Activated naive CD8-positive, alpha-beta T cell (primary cell): ENCODE results near the gene HSD11B1L.
A peak's percentile ranks its signal among the peaks of the same experiment; 100 is the strongest.

Experiments used
- H3K27ac Mint-ChIP-seq: one replicate; pipeline ENCODE4 v1.8.0; 2021; ENCODE audit warnings: mixed read lengths
- H3K27me3 Mint-ChIP-seq: one replicate; pipeline ENCODE4 v1.8.0; 2021; ENCODE audit warnings: mixed read lengths
- H3K36me3 Mint-ChIP-seq: one replicate; pipeline ENCODE4 v1.8.0; 2021; ENCODE audit warnings: mixed read lengths
- H3K4me1 Mint-ChIP-seq: one replicate; pipeline ENCODE4 v1.8.0; 2021; ENCODE audit warnings: low read depth, mixed read lengths
- H3K4me3 Mint-ChIP-seq: one replicate; pipeline ENCODE4 v1.8.0; 2021; ENCODE audit warnings: mild to moderate bottlenecking, mixed read lengths
- H3K9me3 Mint-ChIP-seq: one replicate; pipeline ENCODE4 v1.8.0; 2021; ENCODE audit warnings: low read depth, mixed read lengths

The HSD11B1L gene, protein sequence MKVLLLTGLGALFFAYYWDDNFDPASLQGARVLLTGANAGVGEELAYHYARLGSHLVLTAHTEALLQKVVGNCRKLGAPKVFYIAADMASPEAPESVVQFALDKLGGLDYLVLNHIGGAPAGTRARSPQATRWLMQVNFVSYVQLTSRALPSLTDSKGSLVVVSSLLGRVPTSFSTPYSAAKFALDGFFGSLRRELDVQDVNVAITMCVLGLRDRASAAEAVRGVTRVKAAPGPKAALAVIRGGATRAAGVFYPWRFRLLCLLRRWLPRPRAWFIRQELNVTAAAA

DNA sequence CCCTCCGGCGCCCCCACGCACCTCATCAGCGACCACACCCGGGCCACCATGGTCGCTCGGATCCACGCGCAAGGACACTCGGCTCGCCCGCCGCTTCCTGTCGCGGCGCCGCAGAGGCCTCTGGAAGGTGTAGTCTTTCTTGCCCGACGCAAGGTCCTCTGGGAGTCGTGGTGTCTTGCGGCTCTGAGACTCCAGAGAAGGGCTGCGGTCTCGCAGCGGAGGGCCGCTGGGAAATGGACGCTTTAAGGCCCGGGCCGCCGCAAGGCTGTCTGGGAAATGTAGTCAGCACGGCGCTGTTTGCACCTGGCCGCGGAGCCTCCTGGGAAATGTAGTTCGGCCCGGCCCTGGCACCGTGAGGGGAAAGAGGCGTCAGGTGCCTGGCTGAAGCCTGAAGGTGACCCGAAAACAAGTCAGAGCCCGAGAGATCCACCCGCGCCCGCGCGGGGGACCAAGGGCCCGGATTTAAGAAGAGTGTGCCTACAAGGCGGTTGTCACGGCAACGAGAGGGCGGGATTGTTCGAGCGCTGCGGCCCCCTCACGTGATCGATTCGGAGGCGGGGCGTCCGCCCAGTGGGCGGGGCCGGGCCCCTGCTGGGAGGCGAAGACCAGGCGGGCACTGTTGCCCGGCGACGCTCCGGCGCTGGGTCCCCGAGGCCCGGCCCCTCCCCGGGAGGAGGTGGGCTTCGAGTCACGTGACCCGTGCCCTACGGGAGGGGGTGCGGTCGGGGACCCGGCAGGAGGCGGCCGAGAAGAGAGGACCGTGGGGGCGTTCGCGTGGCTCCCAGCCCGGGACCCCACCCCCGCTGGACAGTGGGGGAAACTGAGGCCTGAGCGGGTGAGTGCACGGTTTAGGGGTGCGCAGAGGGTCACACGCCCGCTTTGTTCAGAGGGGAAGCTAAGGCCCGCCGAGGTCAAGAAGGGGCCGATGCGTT lies at the start of gene HSD11B1L, which contains the start of gene MICOS13:
Gene HSD11B1L (plus strand): TSS at position 591 of the 932 bp plus-strand sequence. CDS start 3,806 bp downstream, outside the sequence.
Gene MICOS13 (minus strand): TSS at position 80 of the 932 bp plus-strand sequence. CDS start 30 bp downstream, at position 50.
- Mint-ChIP-seq H3K36me3 (no peaks in the 10 kb centered on the region), H3K4me3 (peak within 1 kb of the TSS; percentile 96), H3K27me3 (no peaks in the 10 kb centered on the region), H3K27ac (peak within 1 kb of the TSS; percentile 97), H3K4me1 (peaks cover 18% of the 10 kb centered on the region), H3K9me3 (no peaks in the 10 kb centered on the region)

DNA sequence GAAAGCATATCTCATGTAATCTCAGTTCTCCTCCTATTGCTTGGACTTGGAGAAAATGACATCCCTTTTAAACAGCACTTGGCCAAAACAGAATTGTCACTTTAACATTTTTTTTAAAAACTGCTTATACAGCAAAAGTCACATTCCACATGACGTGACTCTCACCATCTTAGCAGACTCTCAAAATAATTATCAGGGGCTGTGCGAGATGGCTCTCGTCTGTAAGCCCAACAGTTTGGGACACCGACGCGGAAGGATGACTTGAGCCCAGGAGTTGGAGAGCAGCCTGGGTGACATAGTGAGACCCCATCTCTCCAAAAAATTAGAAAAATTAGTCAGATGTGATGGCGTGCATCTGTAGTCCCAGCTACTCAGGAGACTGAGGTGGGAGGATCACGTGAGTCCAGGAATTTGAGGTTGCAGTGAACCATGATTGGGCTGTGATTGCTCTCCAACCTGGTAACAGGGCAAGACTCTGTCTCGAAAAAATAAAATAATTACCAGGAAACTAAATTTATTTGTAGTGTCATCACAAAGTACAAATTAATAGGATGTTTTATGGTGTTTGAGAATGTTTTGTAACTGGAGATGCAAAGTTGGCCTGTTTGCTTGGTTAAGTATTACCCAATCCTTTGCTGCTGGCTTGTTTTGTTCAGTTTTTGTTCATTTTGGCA lies 49.1 kb upstream of the HSD11B1L start:
- Mint-ChIP-seq H3K9me3 (no peaks in the 10 kb centered on the region), H3K27ac (peak overlapping the region; percentile 64)

DNA sequence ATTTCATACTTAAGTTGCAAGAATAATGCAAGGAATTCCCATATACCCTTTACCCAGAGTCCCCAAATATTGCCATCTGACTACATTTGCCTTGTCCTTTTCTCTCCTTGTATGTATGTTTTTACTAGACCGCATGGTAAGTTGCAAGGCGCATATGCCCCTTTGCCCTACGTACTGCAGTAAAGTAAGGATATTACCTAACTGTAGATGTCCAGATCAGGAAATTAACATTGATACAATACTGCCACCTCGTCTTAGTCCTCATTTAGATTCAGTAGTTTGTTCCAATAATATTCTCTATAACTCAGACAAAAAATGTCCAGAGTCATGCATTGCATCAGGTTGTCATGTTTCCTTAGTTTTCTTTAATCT lies 48.6 kb upstream of the HSD11B1L start:
- Mint-ChIP-seq H3K4me1 (peaks cover 74% of the 10 kb centered on the region), H3K9me3 (no peaks in the 10 kb centered on the region), H3K36me3 (peaks cover 8% of the 10 kb centered on the region), H3K27me3 (no peaks in the 10 kb centered on the region), H3K27ac (peak overlapping the region; percentile 41), H3K4me3 (peak overlapping the region; percentile 30)

More for the DNA sequence above, 49.1 kb upstream of the HSD11B1L start:
- Mint-ChIP-seq H3K36me3 (peaks cover 8% of the 10 kb centered on the region), H3K27me3 (no peaks in the 10 kb centered on the region), H3K4me1 (peaks cover 75% of the 10 kb centered on the region), H3K4me3 (peak overlapping the region; percentile 30)

DNA sequence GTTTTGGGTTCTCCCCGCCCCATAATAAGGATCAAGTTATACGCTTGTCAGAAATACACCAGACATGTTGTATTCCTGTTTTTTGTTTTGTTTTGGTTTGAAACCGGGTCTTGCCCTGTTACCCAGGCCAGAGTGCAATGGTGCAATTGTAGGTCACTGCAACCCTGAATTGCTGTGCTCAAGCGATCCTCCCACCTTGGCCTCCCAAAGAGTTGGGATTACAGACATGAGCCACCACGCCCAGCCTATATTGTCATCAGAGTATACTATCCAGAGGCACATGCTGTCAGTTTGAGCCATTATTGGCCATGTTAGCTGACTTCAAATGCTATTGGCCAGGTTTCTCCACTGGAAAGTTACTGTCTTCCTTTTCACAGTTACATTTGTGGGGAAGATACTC lies 48.2 kb upstream of the HSD11B1L start:
- no peaks in the 10 kb centered on the region for H3K27me3 Mint-ChIP-seq
- no peaks in the 10 kb centered on the region for H3K9me3 Mint-ChIP-seq
- peaks cover 6% of the 10 kb centered on the region for H3K36me3 Mint-ChIP-seq
- H3K27ac Mint-ChIP-seq = peak overlapping the region; percentile 7
- H3K4me1 Mint-ChIP-seq = peaks cover 73% of the 10 kb centered on the region
- peak overlapping the region; percentile 30 for H3K4me3 Mint-ChIP-seq

DNA sequence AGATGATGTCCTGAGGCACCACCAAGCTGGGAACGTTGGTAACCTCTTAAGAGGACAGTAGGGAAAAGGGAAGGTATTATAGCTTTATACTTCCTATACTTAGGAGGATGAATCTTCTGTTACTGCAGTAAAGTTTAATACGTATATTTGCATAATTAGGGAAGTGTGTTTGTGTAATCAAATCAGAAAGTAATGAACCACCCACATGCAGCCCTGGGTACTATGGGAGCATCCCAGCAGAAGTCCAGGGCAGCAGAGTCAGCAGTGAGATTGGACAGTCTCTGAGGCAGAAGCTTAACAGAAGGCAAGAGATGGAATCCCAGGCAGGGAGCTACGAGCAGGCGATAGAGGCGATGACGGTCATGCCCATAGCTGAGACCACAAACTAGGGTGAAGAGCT lies 45.4 kb upstream of the HSD11B1L start:
- Mint-ChIP-seq H3K4me1 (peaks cover 55% of the 10 kb centered on the region), H3K4me3 (no peak overlapping the region), H3K9me3 (no peaks in the 10 kb centered on the region), H3K27me3 (no peaks in the 10 kb centered on the region), H3K36me3 (peaks cover 2% of the 10 kb centered on the region), H3K27ac (peak overlapping the region; percentile 54)

DNA sequence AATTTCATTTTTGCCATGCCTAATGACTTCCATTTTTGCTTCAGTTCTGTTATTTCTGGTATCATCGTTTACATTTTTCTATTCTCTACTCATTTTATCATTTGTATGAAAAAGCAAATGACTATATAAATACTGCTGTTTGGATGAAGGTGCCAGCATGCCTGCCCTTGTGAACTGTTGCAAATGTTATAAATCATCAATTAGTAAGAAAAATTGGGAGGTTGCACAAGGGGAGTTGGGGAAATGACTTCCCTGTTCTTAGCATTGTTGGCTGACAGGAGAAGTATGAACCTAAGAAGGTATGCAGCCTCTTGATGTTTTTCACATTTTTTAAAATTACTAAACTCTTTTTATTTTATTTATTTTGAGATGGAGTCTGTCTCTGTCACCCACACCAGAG lies 42.9 kb upstream of the HSD11B1L start:
- Mint-ChIP-seq H3K4me1 (peaks cover 44% of the 10 kb centered on the region), H3K9me3 (no peaks in the 10 kb centered on the region), H3K27me3 (no peaks in the 10 kb centered on the region), H3K27ac (no peak overlapping the region), H3K36me3 (no peaks in the 10 kb centered on the region), H3K4me3 (no peak overlapping the region)

DNA sequence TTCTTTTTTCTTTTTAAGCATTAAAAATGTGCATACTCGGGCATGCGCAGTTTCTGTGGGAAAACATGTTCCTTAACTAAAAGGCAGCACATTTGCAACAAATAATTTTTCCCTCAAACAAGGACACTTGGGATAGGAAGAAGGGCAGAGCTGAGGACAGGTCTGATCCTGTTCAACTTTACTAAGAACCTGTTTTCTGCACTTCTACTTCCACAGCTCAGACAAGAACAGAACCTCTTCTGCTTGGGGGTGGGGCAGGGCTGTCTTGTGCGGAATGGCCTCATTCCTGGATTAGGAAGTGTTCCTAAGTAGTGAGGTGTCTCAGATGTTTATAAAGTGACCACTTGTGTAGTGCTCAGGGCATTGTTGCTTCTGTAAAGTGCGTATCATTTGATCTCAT lies 39.7 kb upstream of the HSD11B1L start:
- H3K27me3 Mint-ChIP-seq = no peaks in the 10 kb centered on the region
- H3K4me3 Mint-ChIP-seq = no peak overlapping the region
- peak overlapping the region; percentile 35 for H3K27ac Mint-ChIP-seq
- no peaks in the 10 kb centered on the region for H3K9me3 Mint-ChIP-seq
- peaks cover 40% of the 10 kb centered on the region for H3K4me1 Mint-ChIP-seq
- H3K36me3 Mint-ChIP-seq = no peaks in the 10 kb centered on the region

DNA sequence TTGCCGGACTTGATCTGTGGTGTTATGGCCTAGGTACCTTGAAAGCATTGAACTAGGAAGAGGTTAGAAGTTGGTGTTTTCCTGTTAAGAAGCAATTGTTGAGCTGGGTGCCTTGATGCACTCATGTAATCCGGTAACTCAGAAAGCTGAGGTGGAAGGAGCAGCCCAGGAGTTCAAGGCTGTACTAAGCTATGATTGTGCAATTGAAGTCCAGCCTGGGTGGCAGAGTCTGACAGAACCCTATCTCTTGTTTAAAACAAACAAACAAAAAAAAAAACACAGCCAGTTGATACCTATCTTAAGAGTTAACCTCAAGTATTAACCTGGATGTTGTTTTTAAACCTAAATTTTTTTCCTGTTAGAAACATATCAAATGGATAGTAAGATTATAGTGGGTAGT lies 38.6 kb upstream of the HSD11B1L start:
- peaks cover 46% of the 10 kb centered on the region for H3K4me1 Mint-ChIP-seq
- H3K36me3 Mint-ChIP-seq = peaks cover 6% of the 10 kb centered on the region
- H3K27ac Mint-ChIP-seq = peak overlapping the region; percentile 64
- no peak overlapping the region for H3K4me3 Mint-ChIP-seq
- no peaks in the 10 kb centered on the region for H3K27me3 Mint-ChIP-seq
- no peaks in the 10 kb centered on the region for H3K9me3 Mint-ChIP-seq

DNA sequence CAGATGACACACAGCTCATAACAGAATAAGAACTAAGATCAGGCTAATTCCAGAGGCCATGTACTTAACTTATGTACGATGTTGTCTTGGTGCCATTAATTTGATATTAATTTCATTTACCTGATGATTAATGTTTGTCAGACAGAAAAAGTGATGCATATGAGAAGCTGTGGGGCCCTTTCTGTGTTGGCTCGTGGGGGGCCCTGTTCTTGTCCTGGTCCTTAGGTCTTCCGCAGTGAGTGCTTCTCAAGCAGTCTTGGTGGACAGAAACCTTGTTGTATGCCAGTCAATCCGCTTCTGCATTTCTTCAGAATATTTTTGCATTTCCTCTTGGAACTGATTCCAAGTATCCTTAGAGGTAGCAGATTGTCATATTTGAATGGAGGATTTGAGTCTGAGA lies 37.8 kb upstream of the HSD11B1L start:
- Mint-ChIP-seq H3K4me1 (peaks cover 39% of the 10 kb centered on the region), H3K9me3 (no peaks in the 10 kb centered on the region), H3K4me3 (no peak overlapping the region), H3K27ac (no peak overlapping the region), H3K27me3 (no peaks in the 10 kb centered on the region), H3K36me3 (peaks cover 7% of the 10 kb centered on the region)

DNA sequence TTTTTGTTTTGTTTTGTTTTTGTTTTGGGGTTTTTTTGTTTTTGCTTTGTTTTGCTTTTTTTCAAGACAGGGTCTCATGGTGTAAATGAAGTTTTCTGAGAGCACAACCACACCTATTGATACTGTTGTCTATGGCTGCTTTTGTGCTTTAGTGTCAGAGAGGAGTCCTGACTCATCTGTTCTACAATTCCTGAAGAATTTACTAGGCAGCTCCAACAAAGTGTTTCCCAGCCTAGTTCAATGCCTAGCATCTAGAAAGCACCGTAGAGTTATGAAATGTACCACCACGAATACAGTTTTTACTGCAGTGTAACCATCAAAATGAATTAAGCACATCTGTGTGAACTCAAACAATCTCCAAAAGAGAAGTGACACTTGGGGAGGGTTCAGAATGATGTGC lies 36.8 kb upstream of the HSD11B1L start:
- Mint-ChIP-seq H3K4me3 (no peak overlapping the region), H3K4me1 (peaks cover 39% of the 10 kb centered on the region), H3K9me3 (no peaks in the 10 kb centered on the region), H3K27me3 (no peaks in the 10 kb centered on the region), H3K36me3 (peaks cover 7% of the 10 kb centered on the region), H3K27ac (no peak overlapping the region)

DNA sequence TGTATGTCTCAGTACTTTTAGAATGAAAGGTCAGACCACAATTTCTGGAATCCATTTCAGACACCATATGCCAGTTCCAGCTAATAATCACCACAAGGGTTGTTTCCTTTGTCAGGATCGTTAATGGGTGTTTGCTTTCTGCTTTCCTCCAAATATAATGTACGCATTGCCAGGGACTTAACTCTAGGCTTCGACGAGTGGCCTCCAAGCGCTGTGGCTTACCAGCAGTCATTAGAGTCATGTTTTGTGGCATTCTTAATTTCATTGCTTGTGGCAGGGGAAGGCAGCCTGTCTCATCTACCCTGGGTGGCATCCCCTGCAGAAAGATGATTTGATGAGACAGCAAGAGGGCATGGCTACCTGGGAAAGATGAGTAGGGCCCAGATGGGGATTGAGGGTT lies 35.4 kb upstream of the HSD11B1L start:
- no peaks in the 10 kb centered on the region for H3K27me3 Mint-ChIP-seq
- H3K27ac Mint-ChIP-seq = peak overlapping the region; percentile 50
- H3K4me3 Mint-ChIP-seq = no peak overlapping the region
- H3K4me1 Mint-ChIP-seq = peaks cover 34% of the 10 kb centered on the region
- H3K36me3 Mint-ChIP-seq = peaks cover 9% of the 10 kb centered on the region
- no peaks in the 10 kb centered on the region for H3K9me3 Mint-ChIP-seq

DNA sequence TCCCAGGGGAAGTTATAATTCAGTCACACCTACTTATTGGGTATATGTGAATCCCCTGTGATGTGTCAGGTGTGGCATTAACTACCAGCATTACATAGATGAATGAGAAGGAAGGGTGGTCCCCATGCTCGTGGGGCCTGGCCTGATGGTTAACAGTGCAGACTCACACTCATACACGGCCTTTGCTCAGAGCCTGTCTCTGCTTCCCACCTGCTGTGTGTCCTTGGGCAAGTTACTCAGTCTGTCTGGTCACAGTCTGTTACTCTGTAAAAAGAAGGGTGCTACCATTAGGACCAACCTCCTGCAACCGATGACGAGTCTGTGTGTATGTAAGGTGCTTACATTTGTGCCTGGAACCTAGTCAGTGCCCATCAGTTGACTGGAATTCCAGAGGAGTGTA lies 34.1 kb upstream of the HSD11B1L start:
- no peak overlapping the region for H3K4me3 Mint-ChIP-seq
- H3K9me3 Mint-ChIP-seq = no peaks in the 10 kb centered on the region
- no peaks in the 10 kb centered on the region for H3K27me3 Mint-ChIP-seq
- peaks cover 9% of the 10 kb centered on the region for H3K36me3 Mint-ChIP-seq
- H3K27ac Mint-ChIP-seq = peak overlapping the region; percentile 16
- peaks cover 30% of the 10 kb centered on the region for H3K4me1 Mint-ChIP-seq

DNA sequence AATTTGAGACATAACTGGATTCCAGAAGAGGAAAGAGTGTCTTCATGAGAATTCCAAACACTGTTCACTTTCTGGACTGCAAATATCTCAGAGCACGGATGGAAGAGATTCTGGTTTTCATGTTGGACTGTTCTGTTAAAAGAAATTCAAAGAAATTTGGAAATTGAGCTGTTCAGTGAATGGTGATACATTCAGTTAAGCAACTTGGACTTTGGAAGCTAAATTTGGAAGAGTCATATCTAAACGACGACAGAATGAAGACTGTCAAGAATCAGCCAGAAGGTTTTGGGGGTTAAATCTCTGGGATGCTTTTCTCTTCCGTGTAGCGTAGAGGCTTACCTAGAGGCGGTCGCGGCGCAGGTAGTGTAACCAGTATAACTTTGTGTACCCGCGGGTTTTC lies 32.4 kb upstream of the HSD11B1L start:
- H3K4me3 Mint-ChIP-seq = no peak overlapping the region
- no peaks in the 10 kb centered on the region for H3K9me3 Mint-ChIP-seq
- H3K27me3 Mint-ChIP-seq = no peaks in the 10 kb centered on the region
- peaks cover 22% of the 10 kb centered on the region for H3K4me1 Mint-ChIP-seq
- no peak overlapping the region for H3K27ac Mint-ChIP-seq
- peaks cover 11% of the 10 kb centered on the region for H3K36me3 Mint-ChIP-seq

DNA sequence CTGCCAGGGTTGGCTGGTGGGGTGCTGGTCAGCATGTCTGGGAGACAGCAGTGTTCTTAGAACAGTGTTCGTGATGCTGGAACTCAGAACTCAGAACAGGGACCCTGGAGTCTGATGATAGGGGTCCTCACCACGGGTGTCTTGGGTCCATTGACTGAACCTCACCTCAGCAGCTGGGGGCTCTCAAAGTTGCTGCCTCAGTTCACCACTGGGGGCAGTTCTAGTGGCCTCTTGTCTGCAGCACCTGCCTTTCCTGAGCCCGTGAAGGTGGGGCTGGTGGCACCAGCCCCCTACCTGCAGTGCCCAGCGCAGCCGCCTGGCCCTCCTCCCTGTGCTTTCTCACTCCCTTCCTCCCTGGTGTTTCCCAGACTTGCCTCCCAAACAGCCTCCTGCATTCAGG lies 29.5 kb upstream of the HSD11B1L start:
- H3K4me1 Mint-ChIP-seq = peaks cover 6% of the 10 kb centered on the region
- H3K27ac Mint-ChIP-seq = no peak overlapping the region
- peaks cover 11% of the 10 kb centered on the region for H3K36me3 Mint-ChIP-seq
- no peaks in the 10 kb centered on the region for H3K27me3 Mint-ChIP-seq
- no peaks in the 10 kb centered on the region for H3K9me3 Mint-ChIP-seq
- no peak overlapping the region for H3K4me3 Mint-ChIP-seq

DNA sequence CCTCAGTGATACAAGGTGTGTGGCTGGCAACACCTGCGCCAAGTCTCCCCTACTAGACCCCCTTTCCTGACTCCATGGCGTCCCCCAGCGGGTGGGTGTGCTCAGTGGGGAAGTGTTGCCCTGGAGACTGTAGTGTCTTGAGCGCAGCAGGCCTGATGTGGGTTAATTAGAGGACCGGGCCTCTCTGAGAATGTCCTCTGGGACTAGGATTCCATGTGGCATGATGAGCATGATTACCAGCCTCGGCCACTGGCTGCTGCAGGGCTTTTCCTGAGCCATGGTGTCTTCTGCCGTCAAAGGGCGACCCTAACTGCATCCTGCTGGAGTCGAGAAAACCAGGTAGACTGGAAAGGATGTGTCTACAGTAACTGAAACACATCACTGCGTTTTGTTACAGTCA lies 28.6 kb upstream of the HSD11B1L start:
- Mint-ChIP-seq H3K27ac (no peak overlapping the region), H3K9me3 (no peaks in the 10 kb centered on the region), H3K4me3 (no peak overlapping the region), H3K36me3 (peaks cover 4% of the 10 kb centered on the region), H3K27me3 (no peaks in the 10 kb centered on the region), H3K4me1 (no peaks in the 10 kb centered on the region)
